Activated T-cell treated with anti-CD3 and anti-CD28 coated beads, Interleukin-2, amount 50 U/mL, for 4 hours (primary cell): ENCODE data around the gene ZNF722. TPM values are rescaled to one million over a fixed set of nuclear protein-coding genes. Genes with fewer than 3 reads are reported as not detected.
"Not testable (repeated sequence)": the region's sequence is repeated elsewhere in the genome, so short reads cannot be mapped to it uniquely, and the experiment has no call there.

Source experiments
- ATAC-seq, 2 donors: fragments of 200-7000 bp; cut with Tn5 transposase; one replicate each; pipeline ENCODE4 v1.10.0; 2021
- DNase-seq: peaks from one replicate; pipeline ENCODE4 v3.0.0-alpha.2; 2020
- H3K27me3 Mint-ChIP-seq: one replicate; pipeline ENCODE4 v1.8.0; 2021; ENCODE audit warnings: low read depth, mixed read lengths
- H3K36me3 Mint-ChIP-seq: one replicate; pipeline ENCODE4 v1.8.0; 2022; ENCODE audit warnings: mixed read lengths; ENCODE audit not compliant: insufficient read depth
- H3K4me1 Mint-ChIP-seq: one replicate; pipeline ENCODE4 v1.8.0; 2021; ENCODE audit warnings: low read depth, mixed read lengths
- H3K4me3 Mint-ChIP-seq: one replicate; pipeline ENCODE4 v1.8.0; 2021; ENCODE audit warnings: mild to moderate bottlenecking, moderate library complexity, mixed read lengths
- H3K9me3 Mint-ChIP-seq: one replicate; pipeline ENCODE4 v1.8.0; 2021; ENCODE audit warnings: mixed read lengths
- total RNA-seq, 3 donors: library from RNA; stranded (reverse); gene quantifications; one replicate each; pipeline ENCODE4 v1.2.1, GENCODE V29; 2021

The ZNF722 gene
- not detected for total RNA-seq

DNA sequence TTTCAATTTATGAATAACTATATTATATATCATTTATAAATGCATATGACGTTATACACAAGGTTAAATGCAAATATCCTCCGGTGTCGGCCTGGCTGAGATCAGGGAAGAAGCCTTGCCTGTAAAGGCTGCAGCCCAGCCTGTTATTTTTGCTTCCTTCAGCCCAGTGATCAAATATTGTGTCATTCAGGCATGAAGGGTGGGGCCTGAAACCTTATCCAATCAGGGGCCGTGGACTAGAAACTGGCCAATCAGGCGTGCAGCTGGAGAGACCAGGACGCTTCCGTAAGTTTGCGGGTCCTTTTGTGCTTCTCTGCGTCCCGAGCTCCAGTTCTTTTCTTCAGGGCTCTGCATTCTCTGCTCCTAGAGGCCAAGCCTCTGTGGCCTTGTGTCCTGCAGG, at the start of gene ZNF722:
Gene ZNF722, plus strand, starts transcription at position 301 of the 400 bp plus-strand sequence. CDS start 113 bp downstream, outside the sequence.
- Mint-ChIP-seq H3K36me3 (no peaks in the 10 kb centered on the region), H3K4me3 (no peak within 1 kb of the TSS), H3K9me3 (peaks cover 13% of the 10 kb centered on the region), H3K4me1 (no peaks in the 10 kb centered on the region), H3K27me3 (no peaks in the 10 kb centered on the region)
- ATAC-seq: no peak
- DNase-seq: no peak

DNA sequence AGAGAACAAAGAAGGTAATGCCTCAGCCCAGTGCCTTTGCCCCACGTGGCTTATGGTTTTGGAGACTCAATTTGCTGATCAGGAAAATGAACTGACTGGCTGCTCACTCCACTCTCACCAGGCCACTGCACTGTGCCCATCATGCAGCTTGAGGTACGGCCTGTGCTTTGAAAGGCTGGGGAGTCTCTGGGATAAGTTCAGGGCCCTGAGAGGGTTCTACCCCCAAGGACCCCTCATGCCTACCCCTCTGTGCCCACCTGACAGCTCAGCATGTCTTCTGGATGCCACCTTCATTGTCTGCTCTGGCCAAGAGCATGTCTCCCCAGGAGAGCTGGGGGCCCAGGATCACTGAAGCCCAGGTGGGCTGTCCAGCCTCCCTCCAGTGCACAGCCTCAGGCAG, 45.5 kb upstream of the ZNF722 start:
- Mint-ChIP-seq H3K36me3 (no peaks in the 10 kb centered on the region), H3K4me1 (no peaks in the 10 kb centered on the region), H3K9me3 (peaks cover 16% of the 10 kb centered on the region), H3K27me3 (no peaks in the 10 kb centered on the region), H3K4me3 (no peak overlapping the region)
- no peak for DNase-seq
- ATAC-seq: no peak

DNA sequence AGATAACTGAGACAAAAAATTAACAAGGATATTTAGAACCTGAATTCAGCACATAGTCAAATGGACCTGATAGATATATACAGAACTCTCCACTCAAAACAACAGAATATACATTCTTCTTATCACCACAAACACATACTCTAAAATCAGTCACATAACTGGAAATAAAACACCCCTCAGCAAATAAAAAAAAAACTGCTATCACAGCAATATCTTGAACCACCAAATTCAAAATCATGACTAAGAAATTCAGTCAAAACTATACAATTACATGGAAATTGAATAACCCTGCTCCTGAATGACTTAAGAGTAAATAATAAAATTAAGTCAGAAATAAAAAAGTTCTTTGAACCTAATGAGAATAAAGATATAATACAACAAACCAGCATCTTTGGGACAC, 30.0 kb upstream of the ZNF722 start:
- Mint-ChIP-seq H3K9me3 (peaks cover 8% of the 10 kb centered on the region), H3K4me1 (no peaks in the 10 kb centered on the region), H3K4me3 (no peak overlapping the region), H3K36me3 (no peaks in the 10 kb centered on the region), H3K27me3 (no peaks in the 10 kb centered on the region)
- no peak for ATAC-seq
- no peak for DNase-seq

DNA sequence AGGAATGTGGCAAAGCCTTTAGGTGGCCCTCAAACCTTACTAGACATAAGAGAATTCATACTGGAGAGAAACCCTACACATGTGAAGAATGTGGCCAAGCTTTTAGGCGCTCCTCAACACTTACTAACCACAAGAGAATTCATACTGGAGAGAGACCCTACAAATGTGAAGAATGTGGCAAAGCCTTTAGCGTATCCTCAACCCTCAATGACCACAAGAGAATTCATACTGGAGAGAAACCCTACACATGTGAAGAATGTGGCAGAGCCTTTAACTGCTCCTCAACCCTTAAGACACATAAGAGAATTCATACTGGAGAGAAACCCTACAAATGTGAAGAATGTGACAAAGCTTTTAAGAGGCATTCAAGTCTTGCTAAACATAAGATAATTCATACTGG, 16.8 kb downstream of the ZNF722 start:
- not testable (repeated sequence) for H3K36me3 Mint-ChIP-seq, H3K4me3 Mint-ChIP-seq, H3K27me3 Mint-ChIP-seq, DNase-seq, H3K4me1 Mint-ChIP-seq, ATAC-seq
- peaks cover 53% of the 10 kb centered on the region for H3K9me3 Mint-ChIP-seq

DNA sequence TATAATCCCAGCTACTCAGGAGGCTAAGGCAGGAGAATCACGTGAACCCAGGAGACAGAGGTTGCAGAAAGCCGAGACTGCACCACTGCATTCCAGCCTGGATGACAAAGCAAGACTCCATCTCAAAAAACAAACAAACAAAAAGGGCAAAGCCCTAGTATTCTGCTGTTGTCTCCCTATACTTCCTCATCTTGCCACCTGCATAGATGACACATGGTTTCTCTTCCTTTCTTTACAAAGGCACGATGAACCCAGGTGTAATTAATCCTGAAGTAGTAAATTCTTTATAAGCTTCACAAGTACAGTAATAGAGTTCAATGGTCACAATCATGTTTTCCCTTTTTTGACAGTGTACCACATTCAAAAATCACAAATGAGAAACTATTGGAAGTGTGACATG, 36.7 kb downstream of the ZNF722 start:
- DNase-seq (no peak), ATAC-seq (no peak)
- H3K4me3 Mint-ChIP-seq: no peak overlapping the region
- no peaks in the 10 kb centered on the region for H3K27me3 Mint-ChIP-seq
- H3K4me1 Mint-ChIP-seq: no peaks in the 10 kb centered on the region
- peaks cover 2% of the 10 kb centered on the region for H3K36me3 Mint-ChIP-seq
- peaks cover 35% of the 10 kb centered on the region for H3K9me3 Mint-ChIP-seq

DNA sequence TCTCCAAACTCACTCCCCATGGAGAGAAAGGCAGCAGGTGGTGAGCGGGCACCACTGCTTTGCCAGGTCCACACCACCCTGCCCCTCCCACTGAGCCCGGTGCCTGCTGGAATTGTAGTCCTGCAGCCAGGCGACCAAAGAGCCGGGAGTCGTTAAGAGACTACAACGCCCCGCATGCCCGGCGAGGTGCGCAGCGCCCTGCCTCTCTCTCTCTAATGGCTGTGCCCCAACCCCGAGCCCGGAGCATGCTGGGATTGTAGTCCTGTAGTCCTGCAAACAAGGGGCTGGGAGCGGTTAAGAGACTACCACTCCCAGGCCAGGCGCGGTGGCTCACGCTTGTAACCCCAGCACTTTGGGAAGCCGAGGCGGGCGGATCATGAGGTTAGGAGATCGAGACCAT, 38.4 kb downstream of the ZNF722 start:
- H3K36me3 Mint-ChIP-seq: peaks cover 2% of the 10 kb centered on the region
- DNase-seq (no peak), ATAC-seq (no peak)
- peaks cover 33% of the 10 kb centered on the region for H3K9me3 Mint-ChIP-seq
- no peak overlapping the region for H3K4me3 Mint-ChIP-seq
- H3K27me3 Mint-ChIP-seq: no peaks in the 10 kb centered on the region
- no peaks in the 10 kb centered on the region for H3K4me1 Mint-ChIP-seq

DNA sequence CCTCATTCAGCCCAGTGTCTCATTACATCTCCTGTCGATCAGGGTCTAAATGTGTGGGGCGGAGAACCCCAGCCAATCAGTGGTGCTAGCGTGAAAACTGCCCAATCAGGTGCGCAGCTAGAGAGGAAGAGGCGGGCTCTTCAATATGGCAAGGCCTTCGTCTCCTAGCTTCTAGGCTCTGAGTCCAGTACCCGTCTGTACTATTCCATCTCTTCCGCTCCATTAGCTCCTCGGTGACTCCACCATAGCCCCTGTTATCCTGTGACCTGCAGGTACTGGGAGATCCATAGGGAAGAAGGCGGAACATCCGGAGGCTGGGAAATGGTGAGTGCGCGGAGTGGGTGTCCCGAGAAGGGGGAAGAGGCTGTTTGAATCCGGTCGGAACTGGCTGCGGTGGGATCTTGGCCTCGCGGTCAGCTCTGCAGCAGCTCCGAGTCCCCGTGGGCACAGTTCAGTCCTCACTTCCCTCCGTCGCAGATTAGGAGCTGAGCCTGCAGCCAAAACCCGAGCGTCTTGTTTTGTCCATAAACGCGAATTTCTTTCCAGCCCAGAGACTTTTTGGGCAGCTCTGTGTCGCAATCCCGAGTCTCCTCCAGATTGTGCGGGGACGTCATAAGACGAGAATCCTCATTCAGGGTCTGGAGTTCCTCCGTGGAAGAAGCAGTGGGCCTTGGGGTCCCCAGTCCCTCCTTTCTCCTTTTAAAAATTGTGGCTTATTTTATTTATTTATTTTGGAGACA, 46.8 kb downstream of the ZNF722 start, which contains the start of gene ZNF727:
Gene ZNF727, plus strand, starts transcription at position 134 of the 740 bp plus-strand sequence. Its CDS starts 188 bp downstream, at position 322.
- Mint-ChIP-seq H3K27me3 (no peaks in the 10 kb centered on the region), H3K4me3 (peak within 1 kb of the TSS; percentile 67), H3K9me3 (peaks cover 28% of the 10 kb centered on the region), H3K36me3 (no peaks in the 10 kb centered on the region), H3K4me1 (no peaks in the 10 kb centered on the region)
- ATAC-seq (peak; percentile 74 to 82), DNase-seq (no peak)

DNA sequence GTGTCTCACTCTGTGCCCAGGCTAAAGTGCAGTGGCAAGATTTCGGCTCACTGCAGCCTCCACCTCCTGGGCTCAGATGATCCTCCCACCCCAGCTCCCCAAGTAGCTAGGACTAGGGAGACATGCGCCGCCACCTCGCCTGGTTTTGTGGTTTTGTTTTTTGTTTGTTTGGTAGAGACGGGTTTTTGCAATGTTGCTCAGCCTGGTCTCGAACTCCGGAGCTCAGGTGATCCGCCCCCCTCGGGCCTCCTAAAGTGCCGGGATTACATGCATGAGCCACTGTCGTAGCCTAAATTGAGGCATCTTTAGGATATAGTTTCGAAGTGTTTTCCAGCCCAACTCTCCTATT, 47.4 kb downstream of the ZNF722 start:
- H3K4me3 Mint-ChIP-seq: no peak overlapping the region

More for the DNA sequence above, 47.4 kb downstream of the ZNF722 start:
- Mint-ChIP-seq H3K4me1 (no peaks in the 10 kb centered on the region), H3K9me3 (peaks cover 28% of the 10 kb centered on the region), H3K27me3 (no peaks in the 10 kb centered on the region), H3K36me3 (no peaks in the 10 kb centered on the region)
- ATAC-seq: no peak
- DNase-seq: no peak

Other genes with a start within 250 kb of the ZNF722 start
- gene ZNF727, start 46.6 kb downstream of the ZNF722 start, total RNA-seq: under 1 TPM in 2 of 3 donors, not detected in 1; 0.18 to 0.83 TPM
- gene ZNF735, start 208.4 kb downstream of the ZNF722 start, total RNA-seq: not detected
- gene ZNF679, start 229.6 kb downstream of the ZNF722 start, total RNA-seq: not detected